IMR-90 (cell line): ENCODE measurements around the gene RAB8A.

Experiments
- BHLHE40 ChIP-seq: fragments of 150-350 bp; IDR thresholded peaks from 2 replicates; pipeline ENCODE4 v1.6.1; 2016; ENCODE audit warnings: mild to moderate bottlenecking, low read depth, low read length
- CTCF ChIP-seq: conservative IDR thresholded peaks from 2 replicates; pipeline ENCODE4 v1.5.1; 2012; ENCODE audit warnings: mild to moderate bottlenecking, low read depth, low read length, improper control_type of control experiment
- ELK1 ChIP-seq: fragments of 150-350 bp; IDR thresholded peaks from 2 replicates; pipeline ENCODE4 v1.6.1; 2016; ENCODE audit warnings: low read depth, mild to moderate bottlenecking, low read length, moderate library complexity, borderline replicate concordance
- MAFK ChIP-seq: IDR thresholded peaks from 2 replicates; pipeline ENCODE4 v1.6.1; 2012; ENCODE audit warnings: low read depth, low read length, improper control_type of control experiment
- MAZ ChIP-seq: IDR thresholded peaks from 2 replicates; pipeline ENCODE4 v1.6.1; 2012; ENCODE audit warnings: low read depth, mild to moderate bottlenecking, low read length, improper control_type of control experiment, moderate library complexity, borderline replicate concordance
- POLR2A ChIP-seq: IDR thresholded peaks from 2 replicates; pipeline ENCODE4 v1.6.1; 2012; ENCODE audit warnings: mild to moderate bottlenecking, low read depth, low read length
- RAD21 ChIP-seq: IDR thresholded peaks from 2 replicates; pipeline ENCODE4 v1.6.1; 2012; ENCODE audit warnings: low read length, improper control_type of control experiment
- RCOR1 ChIP-seq: IDR thresholded peaks from 2 replicates; pipeline ENCODE4 v1.6.1; 2012; ENCODE audit warnings: mild to moderate bottlenecking, low read length, improper control_type of control experiment; ENCODE audit not compliant: insufficient replicate concordance
- RFX5 ChIP-seq: IDR thresholded peaks from 2 replicates; pipeline ENCODE4 v1.8.0; 2012; ENCODE audit warnings: low read depth, mild to moderate bottlenecking, low read length, moderate library complexity
- SMC3 ChIP-seq: fragments of 150-350 bp; IDR thresholded peaks from 2 replicates; pipeline ENCODE4 v1.6.1; 2016; ENCODE audit warnings: low read depth, mild to moderate bottlenecking, antibody characterized with exemption, low read length, moderate library complexity
- TF ChIP-seq, protein P1 (sequence below): fragments of 150-350 bp; IDR thresholded peaks from 2 replicates; pipeline ENCODE4 v1.6.1; 2017; ENCODE audit warnings: mild to moderate bottlenecking, antibody characterized with exemption, low read length, low read depth

- TF ChIP-seq CTCF, result no peak
- TF ChIP-seq POLR2A, result no peak
- TF ChIP-seq RAD21, result no peak
- no peak for TF ChIP-seq BHLHE40
- no peak for TF ChIP-seq SMC3
- TF ChIP-seq RFX5, result no peak
- no peak for TF ChIP-seq MAFK
- TF ChIP-seq RCOR1, result no peak
- no peak for TF ChIP-seq MAZ
- no peak for TF ChIP-seq ELK1
- TF ChIP-seq, protein P1, sequence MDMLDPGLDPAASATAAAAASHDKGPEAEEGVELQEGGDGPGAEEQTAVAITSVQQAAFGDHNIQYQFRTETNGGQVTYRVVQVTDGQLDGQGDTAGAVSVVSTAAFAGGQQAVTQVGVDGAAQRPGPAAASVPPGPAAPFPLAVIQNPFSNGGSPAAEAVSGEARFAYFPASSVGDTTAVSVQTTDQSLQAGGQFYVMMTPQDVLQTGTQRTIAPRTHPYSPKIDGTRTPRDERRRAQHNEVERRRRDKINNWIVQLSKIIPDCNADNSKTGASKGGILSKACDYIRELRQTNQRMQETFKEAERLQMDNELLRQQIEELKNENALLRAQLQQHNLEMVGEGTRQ, result no peak
These were observed 6.9 kb downstream of the RAB8A start for GRCh38 chr19:16118489-16119033.
